Measurements from ENCODE around the gene CACNA2D4.

GRCh38 chr12:1873531-1874510, 44.6 kb downstream of the CACNA2D4 start:
- TF ChIP-seq POLR2A (IDR thresholded peaks at IDR 0.05; ENCODE audit: low read depth, low read length) (no peak), TAF1 (IDR thresholded peaks at IDR 0.05; ENCODE audit: low read depth, low read length) (no peak), POLR2AphosphoS5 (IDR thresholded peaks at IDR 0.05; ENCODE audit: low read depth, low read length) (no peak)

Data from GM12891 (cell line).